Mesenchymal stem cell (in vitro differentiated cells and primary cell): ENCODE data around the gene MORF4L2. TPM values are rescaled to one million over a fixed set of nuclear protein-coding genes. Genes with fewer than 3 reads are reported as not detected.
A peak's percentile ranks its signal among the peaks of the same experiment; 100 is the strongest.

Experiments
- DNase-seq: peaks from one replicate; pipeline ENCODE4 v3.0.0-alpha.2; 2013
- H2AFZ ChIP-seq: one replicate; pipeline ENCODE4 v1.6.1; 2013; ENCODE audit warnings: low read depth, mild to moderate bottlenecking, control low read depth, inconsistent platforms, low read length, moderate library complexity
- H2AK5ac ChIP-seq: 2 replicates; pipeline ENCODE4 v1.6.1; 2013; ENCODE audit warnings: low read length, moderate library complexity, mild to moderate bottlenecking, inconsistent platforms; ENCODE audit not compliant: severe bottlenecking
- H2BK120ac ChIP-seq: one replicate; pipeline ENCODE4 v1.6.1; 2013; ENCODE audit warnings: low read depth, mild to moderate bottlenecking, inconsistent platforms, low read length, moderate library complexity
- H2BK12ac ChIP-seq, 2 experiments: one replicate each; pipeline ENCODE4 v1.6.1; 2013; ENCODE audit warnings: inconsistent platforms in 2 of 2, low read length in 2 of 2, mild to moderate bottlenecking in 2 of 2, moderate library complexity in 2 of 2, control low read depth in 1 of 2
- H2BK15ac ChIP-seq: one replicate; pipeline ENCODE4 v1.6.1; 2013; ENCODE audit warnings: mild to moderate bottlenecking, low read depth, inconsistent platforms; ENCODE audit not compliant: poor library complexity, severe bottlenecking
- H2BK5ac ChIP-seq: 2 replicates; pipeline ENCODE4 v1.6.1; 2013; ENCODE audit warnings: low read depth, mild to moderate bottlenecking, low read length, control low read depth, inconsistent platforms; ENCODE audit not compliant: poor library complexity, severe bottlenecking
- H3K14ac ChIP-seq, 2 experiments: one replicate each; pipeline ENCODE4 v1.6.1; 2013; ENCODE audit warnings: inconsistent platforms in 2 of 2, low read length in 2 of 2, control low read depth in 1 of 2, mild to moderate bottlenecking in 1 of 2, moderate library complexity in 1 of 2
- H3K18ac ChIP-seq, 2 experiments: one replicate each; pipeline ENCODE4 v1.6.1; 2013; ENCODE audit warnings: inconsistent platforms in 2 of 2, low read length in 2 of 2, control low read depth in 1 of 2, low read depth in 1 of 2, mild to moderate bottlenecking in 1 of 2
- H3K23ac ChIP-seq, 2 experiments: one replicate each; pipeline ENCODE4 v1.6.1; 2013; ENCODE audit warnings: inconsistent platforms in 2 of 2, low read length in 2 of 2, mild to moderate bottlenecking in 2 of 2, moderate library complexity in 2 of 2, control low read depth in 1 of 2
- H3K27ac ChIP-seq: 2 replicates; pipeline ENCODE4 v1.5.1; 2013; ENCODE audit warnings: mild to moderate bottlenecking, moderate library complexity, low read length, control low read depth, inconsistent platforms; ENCODE audit not compliant: poor library complexity, severe bottlenecking
- H3K27me3 ChIP-seq, 2 experiments: 2 replicates each; pipeline versions ENCODE4 v1.6.1 to v1.7.0; 2013; ENCODE audit warnings: low read length in 2 of 2, mild to moderate bottlenecking in 2 of 2, moderate library complexity in 2 of 2, control low read depth in 1 of 2, inconsistent platforms in 1 of 2; ENCODE audit not compliant: control insufficient read depth in 1 of 2, insufficient read depth in 1 of 2
- H3K36me3 ChIP-seq, 2 experiments: 2 replicates each; pipeline versions ENCODE4 v1.6.1 to v1.7.0; 2013; ENCODE audit warnings: low read length in 2 of 2, control low read depth in 1 of 2, inconsistent platforms in 1 of 2, low read depth in 1 of 2, mild to moderate bottlenecking in 1 of 2; ENCODE audit not compliant: insufficient read depth in 2 of 2, control insufficient read depth in 1 of 2
- H3K4ac ChIP-seq, 2 experiments: one replicate each; pipeline ENCODE4 v1.6.1; 2013; ENCODE audit warnings: inconsistent platforms in 2 of 2, low read length in 2 of 2, mild to moderate bottlenecking in 2 of 2, moderate library complexity in 2 of 2, control low read depth in 1 of 2, low read depth in 1 of 2
- H3K4me1 ChIP-seq: 2 replicates; pipeline ENCODE4 v1.6.1; 2013; ENCODE audit warnings: low read depth, low read length, control low read depth; ENCODE audit not compliant: control insufficient read depth, insufficient read depth
- H3K4me2 ChIP-seq: 2 replicates; pipeline ENCODE4 v1.6.1; 2013; ENCODE audit warnings: low read length, mild to moderate bottlenecking, inconsistent platforms; ENCODE audit not compliant: poor library complexity, severe bottlenecking
- H3K4me3 ChIP-seq, 2 experiments: 2 replicates each; pipeline versions ENCODE4 v1.5.1 to v1.7.0; 2013; ENCODE audit warnings: low read length in 2 of 2, mild to moderate bottlenecking in 2 of 2, control low read depth in 1 of 2, low read depth in 1 of 2; ENCODE audit not compliant: insufficient read depth in 1 of 2
- H3K79me1 ChIP-seq: replicated peaks from 2 replicates; pipeline ENCODE4 v1.6.1; 2013; ENCODE audit warnings: mild to moderate bottlenecking, control low read depth, low read length, inconsistent platforms; ENCODE audit not compliant: poor library complexity, severe bottlenecking
- H3K9ac ChIP-seq: 2 replicates; pipeline ENCODE4 v1.7.0; 2013; ENCODE audit warnings: mild to moderate bottlenecking, low read length, moderate library complexity
- H3K9me3 ChIP-seq: 2 replicates; pipeline ENCODE4 v1.7.0; 2013; ENCODE audit warnings: mild to moderate bottlenecking, low read length; ENCODE audit not compliant: control insufficient read depth
- H4K8ac ChIP-seq: one replicate; pipeline ENCODE4 v1.6.1; 2013; ENCODE audit warnings: inconsistent platforms, mild to moderate bottlenecking, low read length, moderate library complexity
- H4K91ac ChIP-seq: one replicate; pipeline ENCODE4 v1.6.1; 2013; ENCODE audit warnings: mild to moderate bottlenecking, low read length, inconsistent platforms
- WGBS: methylation state at CpG from one replicate; pipeline ENCODE4 v1.1.7; 2013; ENCODE audit warnings: mixed read lengths; 5-methylcytosine and 5-hydroxymethylcytosine counted together
- polyA plus RNA-seq, 2 experiments: library from polyadenylated mRNA; stranded (reverse); fragments of 200-250 nt; gene quantifications; one replicate each; pipeline ENCODE4 v1.2.3, GENCODE V29; 2013

MORF4L2 gene
- polyA plus RNA-seq (2013, experiment 1 of 2): 395 TPM
- 407 TPM for polyA plus RNA-seq (2013, experiment 2 of 2)

GRCh38 chrX:103686199-103687072, at the start of gene MORF4L2:
Gene MORF4L2, minus strand, starts transcription at chrX:103686699. Its CDS starts 9,672 bp downstream, at chrX:103677027.
- Histone ChIP-seq H3K27me3 (no peaks in the 10 kb centered on the region), H3K27ac (peak within 1 kb of the TSS; percentile 100), H2AK5ac (peak within 1 kb of the TSS; percentile 88), H3K36me3 (peaks cover 0 to 33% of the 10 kb centered on the region in 2 experiments), H3K79me1 (no peaks in the 10 kb centered on the region), H3K4ac (peak within 1 kb of the TSS in 1 of 2 experiments; percentile 80), H3K23ac (peak within 1 kb of the TSS in 1 of 2 experiments; percentile 69), H3K4me3 (peak within 1 kb of the TSS; percentile 66 to 84), H3K9me3 (no peaks in the 10 kb centered on the region), H2BK15ac (peak within 1 kb of the TSS; percentile 96), H2AFZ (peak within 1 kb of the TSS; percentile 77), H4K8ac (peak within 1 kb of the TSS; percentile 93), H2BK12ac (no peak within 1 kb of the TSS), H3K4me1 (no peaks in the 10 kb centered on the region), H3K4me2 (peak within 1 kb of the TSS; percentile 54), H3K9ac (peak within 1 kb of the TSS; percentile 98), H2BK5ac (peak within 1 kb of the TSS; percentile 66), H4K91ac (peak within 1 kb of the TSS; percentile 96), H2BK120ac (peak within 1 kb of the TSS; percentile 49), H3K14ac (peak within 1 kb of the TSS in 1 of 2 experiments; percentile 98), H3K18ac (peak within 1 kb of the TSS; percentile 98)
- peak; percentile 99 for DNase-seq
- WGBS: 1% methylated on average over 35 of the region's 37 CpGs

- H3K9me3 ChIP-seq: no peaks in the 10 kb centered on the region
- peaks cover 0 to 47% of the 10 kb centered on the region in 2 experiments for H3K27me3 ChIP-seq
- no peaks in the 10 kb centered on the region for H3K79me1 ChIP-seq
- H2BK15ac ChIP-seq: no peak overlapping the region
- H3K9ac ChIP-seq: no peak overlapping the region
- H2BK5ac ChIP-seq: no peak overlapping the region
- WGBS: 74% methylated on average over 4 of the region's 4 CpGs
- no peak overlapping the region for H3K4me3 ChIP-seq
- no peak overlapping the region for H2BK12ac ChIP-seq
- H3K18ac ChIP-seq: no peak overlapping the region
- H4K8ac ChIP-seq: no peak overlapping the region
- H3K27ac ChIP-seq: no peak overlapping the region
- no peak overlapping the region for H3K4me2 ChIP-seq
- no peak for DNase-seq
- H2AK5ac ChIP-seq: no peak overlapping the region
- no peak overlapping the region for H2BK120ac ChIP-seq
- H3K4ac ChIP-seq: no peak overlapping the region
- no peaks in the 10 kb centered on the region for H3K4me1 ChIP-seq
- H3K23ac ChIP-seq: no peak overlapping the region
- H4K91ac ChIP-seq: no peak overlapping the region
- H2AFZ ChIP-seq: no peak overlapping the region
- no peaks in the 10 kb centered on the region for H3K36me3 ChIP-seq
- no peak overlapping the region for H3K14ac ChIP-seq
Measured at GRCh38 chrX:103734125-103734760, 47.7 kb upstream of the MORF4L2 start.

GRCh38 chrX:103733017-103733416, 46.5 kb upstream of the MORF4L2 start:
- no peak overlapping the region for H3K23ac ChIP-seq
- no peak overlapping the region for H3K4me3 ChIP-seq
- H3K79me1 ChIP-seq: no peaks in the 10 kb centered on the region
- H3K14ac ChIP-seq: no peak overlapping the region
- H3K9me3 ChIP-seq: no peaks in the 10 kb centered on the region
- no peak overlapping the region for H2BK15ac ChIP-seq
- H3K27me3 ChIP-seq: peaks cover 0 to 52% of the 10 kb centered on the region in 2 experiments
- H3K36me3 ChIP-seq: no peaks in the 10 kb centered on the region
- H3K9ac ChIP-seq: no peak overlapping the region
- no peak overlapping the region for H2AFZ ChIP-seq
- H2BK5ac ChIP-seq: no peak overlapping the region
- H3K4me1 ChIP-seq: no peaks in the 10 kb centered on the region
- no peak for DNase-seq
- H4K8ac ChIP-seq: no peak overlapping the region
- no peak overlapping the region for H3K18ac ChIP-seq
- no peak overlapping the region for H4K91ac ChIP-seq
- H3K27ac ChIP-seq: no peak overlapping the region
- no peak overlapping the region for H3K4me2 ChIP-seq
- WGBS: 91% methylated on average over 1 of the region's 1 CpG
- H2BK12ac ChIP-seq: no peak overlapping the region
- H3K4ac ChIP-seq: no peak overlapping the region
- no peak overlapping the region for H2BK120ac ChIP-seq
- H2AK5ac ChIP-seq: no peak overlapping the region
